Lower leg skin (tissue), 4 donors: Measurements from ENCODE around the gene CCDC191. TPM values are rescaled to one million over a fixed set of nuclear protein-coding genes. Genes with fewer than 3 reads are reported as not detected.
A peak's percentile ranks its signal among the peaks of the same experiment; 100 is the strongest.

Experiments
- DNase-seq, 2 donors: peaks; one replicate each; pipeline ENCODE4 v3.0.0-alpha.2; 2019; ENCODE audit warnings: low spot score in 2 of 2
- H3K4me3 ChIP-seq: fragments of 200-600 bp; sonication (generic); 2 replicates; pipeline ENCODE4 v1.5.1; 2017; ENCODE audit warnings: mild to moderate bottlenecking, low read depth; ENCODE audit not compliant: poor library complexity, severe bottlenecking
- CTCF ChIP-seq, 3 donors: fragments of 450-650 bp; IDR thresholded peaks; one replicate each; pipeline ENCODE4 v1.5.1; 2016; ENCODE audit warnings: antibody characterized with exemption in 3 of 3, mild to moderate bottlenecking in 3 of 3, moderate library complexity in 2 of 3
- POLR2A ChIP-seq, 2 donors: fragments of 450-650 bp; IDR thresholded peaks; one replicate each; pipeline ENCODE4 v1.6.1; 2016 to 2017; ENCODE audit warnings: antibody characterized with exemption in 2 of 2, mild to moderate bottlenecking in 1 of 2, moderate library complexity in 1 of 2
- WGBS, 2 donors: methylation state at CpG; one replicate each; pipeline ENCODE4 v1.1.5; 2018; 5-methylcytosine and 5-hydroxymethylcytosine counted together
- intact Hi-C: fragments of 100-400 bp; cut with DNase I; formaldehyde crosslinking; loops from one replicate; pipeline ENCODE4 v1.15.0; 2023; ENCODE audit warnings: low total_unique reads
- total RNA-seq, 4 donors: library from RNA; depleted of rRNA; stranded (reverse); fragments of >200 nt; gene quantifications; one replicate each; pipeline ENCODE4 v1.1.0, GENCODE V29; 2016

The CCDC191 gene
- total RNA-seq, 4 donors from 2014 or later: 2.5 to 7.3 (median 5.3) TPM

- 62 to 81% methylated on average over 1 of the region's 1 CpG for WGBS, 2 donors
- TF ChIP-seq CTCF (IDR thresholded peaks at IDR 0.05) (no peak), POLR2A (IDR thresholded peaks at IDR 0.05) (no peak)
- intact Hi-C loops: no loop called here
Observed at GRCh38 chr3:114071786-114072185, 15.5 kb upstream of the CCDC191 start.

GRCh38 chr3:114068336-114068735 is 12.0 kb upstream of the CCDC191 start:
- TF ChIP-seq CTCF (IDR thresholded peaks at IDR 0.05): no peak
- no peak for TF ChIP-seq POLR2A (IDR thresholded peaks at IDR 0.05)
- 93 to 97% methylated on average over 4 of the region's 4 CpGs for WGBS, 2 donors
- DNase-seq: no peak

More at GRCh38 chr3:114071786-114072185, 15.5 kb upstream of the CCDC191 start:
- DNase-seq: no peak
- H3K4me3 ChIP-seq: no peak overlapping the region

GRCh38 chr3:114067804-114068203 is 11.5 kb upstream of the CCDC191 start:
- 94 to 95% methylated on average over 4 of the region's 4 CpGs for WGBS, 2 donors
- H3K4me3 ChIP-seq: no peak overlapping the region
- no peak for DNase-seq
- TF ChIP-seq POLR2A (IDR thresholded peaks at IDR 0.05) (no peak), CTCF (IDR thresholded peaks at IDR 0.05) (no peak)
- intact Hi-C loops: no loop called here

More at GRCh38 chr3:114068336-114068735, 12.0 kb upstream of the CCDC191 start:
- H3K4me3 ChIP-seq: no peak overlapping the region
- intact Hi-C loops: no loop called here

- DNase-seq: no peak
- WGBS, 2 donors: 87 to 90% methylated on average over 8 of the region's 8 CpGs
- intact Hi-C loops: no loop called here
- TF ChIP-seq POLR2A (IDR thresholded peaks at IDR 0.05) (no peak), CTCF (IDR thresholded peaks at IDR 0.05) (no peak)
- no peak overlapping the region for H3K4me3 ChIP-seq
Observed at GRCh38 chr3:114060906-114061655, 4.8 kb upstream of the CCDC191 start.

- intact Hi-C loops: no loop called here
- TF ChIP-seq CTCF (IDR thresholded peaks at IDR 0.05) (no peak), POLR2A (IDR thresholded peaks at IDR 0.05) (no peak)
- 92 to 97% methylated on average over 8 of the region's 8 CpGs for WGBS, 2 donors
- DNase-seq: no peak
- H3K4me3 ChIP-seq: no peak overlapping the region
Observed at GRCh38 chr3:114058646-114059045, 2.3 kb upstream of the CCDC191 start.

GRCh38 chr3:114057011-114057347 is 653 bp upstream of the CCDC191 start:
- WGBS, 2 donors: 0% methylated on average over 8 of the region's 8 CpGs
- intact Hi-C loops: no loop called here
- no peak for DNase-seq
- TF ChIP-seq POLR2A (IDR thresholded peaks at IDR 0.05) (no peak), CTCF (IDR thresholded peaks at IDR 0.05) (no peak)
- H3K4me3 ChIP-seq: peak overlapping the region; percentile 69
